T-helper 2 cell (primary cell): ENCODE data around the gene TMEM178B.
A peak's percentile ranks its signal among the peaks of the same experiment; 100 is the strongest.
"Not testable (repeated sequence)": the region's sequence is repeated elsewhere in the genome, so short reads cannot be mapped to it uniquely, and the experiment has no call there.

Source experiments
- DNase-seq, 5 experiments: peaks; one replicate each; pipeline versions ENCODE4 v3.0.0 to v3.0.0-alpha.2; 2012 to 2022

The TMEM178B gene

DNA sequence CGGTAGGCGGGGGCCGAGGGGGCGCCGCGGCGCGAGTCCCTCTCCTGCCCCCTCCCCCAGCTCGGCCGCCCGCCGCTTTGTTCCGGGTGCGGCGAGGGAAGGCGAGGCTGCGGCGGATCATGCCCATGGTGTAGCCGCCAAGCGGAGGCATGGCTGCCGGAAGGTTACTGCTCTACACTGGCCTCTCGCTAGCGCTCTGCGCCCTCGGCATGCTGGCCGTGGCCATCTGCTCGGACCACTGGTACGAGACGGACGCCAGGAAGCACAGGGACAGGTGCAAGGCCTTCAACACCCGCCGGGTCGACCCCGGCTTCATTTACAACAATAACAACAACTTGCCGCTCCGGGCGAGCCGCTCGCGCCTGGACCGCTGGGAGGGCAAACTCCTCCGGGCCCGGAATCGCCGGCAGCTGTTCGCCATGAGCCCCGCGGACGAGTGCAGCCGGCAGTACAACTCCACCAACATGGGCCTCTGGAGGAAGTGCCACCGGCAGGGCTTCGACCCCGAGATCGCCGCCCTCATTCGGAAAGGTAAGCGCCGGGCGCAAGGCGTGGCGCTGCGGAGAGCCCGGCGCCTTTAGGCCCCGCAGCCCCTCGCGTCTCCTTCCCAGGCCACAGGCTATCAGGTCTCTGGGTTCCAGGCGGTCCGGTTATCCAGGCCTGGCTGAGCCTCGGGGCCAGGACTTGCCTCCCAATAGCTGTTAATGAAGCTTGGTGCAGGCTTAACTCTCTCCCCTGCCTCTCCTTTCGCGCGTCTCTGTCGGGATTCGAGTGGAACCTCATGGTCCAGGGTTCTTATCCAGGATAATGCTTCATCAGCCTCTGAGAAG lies 513 bp downstream of the TMEM178B start:
- peak in 1 of 5 experiments; percentile 33 for DNase-seq

DNA sequence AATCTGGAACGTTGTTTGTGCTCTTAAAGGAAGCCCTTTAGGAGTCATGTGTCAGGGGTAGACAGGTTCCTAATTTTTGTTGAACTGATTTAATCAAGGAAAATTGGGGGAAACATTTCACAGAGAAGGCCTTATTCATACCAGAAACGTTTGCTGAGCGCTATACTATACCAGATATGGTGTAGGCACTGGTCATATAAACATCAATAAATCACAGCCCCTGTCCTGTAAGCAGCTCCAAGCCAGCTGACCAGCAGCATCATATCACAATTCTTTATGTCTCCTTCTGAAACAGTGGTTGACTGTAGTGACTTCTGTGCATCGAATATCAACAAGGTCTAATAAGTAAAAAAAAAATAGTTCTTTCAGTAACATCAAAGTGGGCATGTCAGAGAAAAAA lies 1.1 kb downstream of the TMEM178B start:
- DNase-seq = no peak

DNA sequence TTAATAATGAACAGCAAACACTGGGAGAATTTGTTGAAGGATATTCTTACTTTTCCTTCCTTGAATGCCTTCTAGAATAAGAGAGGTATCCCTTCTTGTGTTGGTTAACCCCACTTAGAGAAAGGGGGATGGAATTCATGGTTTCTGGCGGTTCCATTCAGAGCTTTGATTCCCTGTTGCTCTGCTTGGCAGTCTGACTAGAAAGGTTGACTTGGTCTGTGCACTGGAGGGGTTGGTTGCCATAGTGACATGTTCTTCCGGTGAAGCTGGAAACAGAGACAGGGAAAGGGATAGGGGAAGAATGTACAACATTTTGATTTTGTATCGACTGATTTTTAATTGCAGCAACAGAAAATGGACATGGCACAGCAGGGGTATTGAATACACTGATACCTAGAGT lies 2.5 kb downstream of the TMEM178B start:
- no peak for DNase-seq

DNA sequence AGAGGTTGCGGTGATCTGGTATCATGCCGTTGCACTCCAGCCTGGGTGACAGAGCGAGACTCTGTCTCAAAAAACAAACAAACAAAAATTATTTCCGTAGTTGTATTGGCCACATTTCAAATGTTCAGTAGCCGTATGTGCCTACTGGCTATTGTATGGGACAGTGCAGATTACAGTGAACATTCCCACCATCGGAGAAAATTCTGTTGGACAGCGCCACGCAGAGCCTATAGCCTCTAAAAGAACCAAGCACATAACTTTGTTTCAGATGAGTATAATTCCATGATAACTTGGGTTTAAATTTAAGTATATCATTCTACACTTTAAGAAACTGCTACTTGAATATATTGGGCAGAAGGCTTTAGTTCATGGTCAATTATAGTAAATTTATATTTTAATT lies 5.4 kb downstream of the TMEM178B start:
- DNase-seq = no peak

DNA sequence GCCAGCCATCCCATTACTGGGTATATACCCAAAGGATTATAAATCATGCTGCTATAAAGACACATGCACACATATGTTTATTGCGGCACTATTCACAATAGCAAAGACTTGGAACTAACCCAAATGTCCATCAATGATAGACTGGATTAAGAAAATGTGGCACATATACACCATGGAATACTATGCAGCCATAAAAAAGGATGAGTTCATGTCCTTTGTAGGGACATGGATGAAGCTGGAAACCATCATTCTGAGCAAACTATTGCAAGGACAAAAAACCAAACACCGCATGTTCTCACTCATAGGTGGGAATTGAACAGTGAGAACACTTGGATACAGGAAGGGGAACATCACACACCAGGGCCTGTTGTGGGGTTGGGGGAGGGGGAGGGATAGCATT lies 15.6 kb downstream of the TMEM178B start:
- DNase-seq = not testable (repeated sequence)

DNA sequence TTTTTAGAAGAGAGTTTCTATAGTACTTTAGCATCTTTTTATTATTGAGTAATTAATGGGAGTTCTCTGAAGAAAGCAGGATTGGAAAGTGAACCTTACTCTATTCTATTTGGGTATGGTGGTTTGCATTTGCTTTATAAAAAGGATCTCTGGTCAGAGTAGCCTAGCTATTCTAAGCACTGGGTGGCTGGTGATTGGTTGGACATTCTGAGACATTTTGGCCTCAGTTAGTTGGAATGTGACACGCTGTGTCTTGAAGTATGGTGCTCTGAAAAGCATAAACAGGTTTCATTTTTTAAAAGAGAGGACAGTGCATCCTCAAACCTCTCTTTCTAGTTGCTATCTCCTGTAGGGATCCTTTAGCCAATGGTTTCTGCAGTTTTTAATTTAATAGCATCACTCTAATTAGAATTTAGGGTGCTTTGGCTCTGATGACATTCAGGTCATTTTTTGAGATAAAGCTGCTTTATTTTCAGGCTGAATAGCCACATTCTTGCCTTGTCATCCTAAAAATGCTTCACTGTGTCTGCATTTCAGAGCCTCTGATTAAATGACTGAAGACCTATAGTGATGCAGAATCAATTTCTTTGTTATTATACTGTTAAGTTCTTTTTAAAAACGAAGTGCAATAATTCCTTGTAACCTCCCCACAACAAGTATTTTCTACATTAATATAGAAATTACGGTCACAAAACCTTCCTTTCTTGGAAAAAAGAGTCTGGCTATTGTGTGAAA lies 20.6 kb downstream of the TMEM178B start:
- DNase-seq = no peak

DNA sequence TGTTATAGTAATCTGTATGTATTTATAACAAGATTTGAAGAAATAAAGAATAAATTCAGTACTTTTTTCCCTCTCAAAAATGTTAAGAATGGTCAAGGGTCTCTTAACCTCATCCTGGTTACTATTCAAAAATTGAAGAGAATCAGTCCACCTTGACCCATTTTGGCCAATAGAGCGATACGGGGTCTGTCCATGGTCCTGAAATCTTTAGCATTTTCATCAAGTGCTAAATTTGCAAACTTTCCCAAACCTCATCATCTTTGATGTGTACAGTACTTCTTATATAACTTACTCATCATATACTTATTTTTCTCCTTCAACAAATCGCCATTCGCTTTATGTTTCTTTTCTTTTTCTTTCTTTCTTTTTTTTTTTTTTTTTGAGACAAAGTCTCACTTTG lies 23.6 kb downstream of the TMEM178B start:
- peak in 1 of 5 experiments; percentile 3 for DNase-seq

DNA sequence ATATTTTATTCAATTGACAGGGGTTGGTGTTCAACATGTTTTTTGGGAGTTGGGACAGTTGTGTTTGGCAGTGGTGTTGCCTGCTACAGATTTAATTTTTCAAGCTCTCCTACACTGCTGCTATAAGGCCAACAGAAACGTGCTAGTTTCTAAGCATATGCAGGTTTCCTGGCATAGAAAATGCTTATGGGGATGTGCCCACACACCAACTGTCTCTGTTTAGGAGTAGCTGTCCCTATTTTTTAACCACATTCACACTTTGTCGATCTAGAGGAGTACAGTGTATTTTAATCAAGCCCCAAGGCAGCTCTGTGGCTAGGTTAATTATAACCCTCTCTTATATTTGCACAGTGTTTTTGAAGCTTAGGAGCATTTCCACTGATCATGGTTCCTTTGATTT lies 28.6 kb downstream of the TMEM178B start:
- DNase-seq = no peak

DNA sequence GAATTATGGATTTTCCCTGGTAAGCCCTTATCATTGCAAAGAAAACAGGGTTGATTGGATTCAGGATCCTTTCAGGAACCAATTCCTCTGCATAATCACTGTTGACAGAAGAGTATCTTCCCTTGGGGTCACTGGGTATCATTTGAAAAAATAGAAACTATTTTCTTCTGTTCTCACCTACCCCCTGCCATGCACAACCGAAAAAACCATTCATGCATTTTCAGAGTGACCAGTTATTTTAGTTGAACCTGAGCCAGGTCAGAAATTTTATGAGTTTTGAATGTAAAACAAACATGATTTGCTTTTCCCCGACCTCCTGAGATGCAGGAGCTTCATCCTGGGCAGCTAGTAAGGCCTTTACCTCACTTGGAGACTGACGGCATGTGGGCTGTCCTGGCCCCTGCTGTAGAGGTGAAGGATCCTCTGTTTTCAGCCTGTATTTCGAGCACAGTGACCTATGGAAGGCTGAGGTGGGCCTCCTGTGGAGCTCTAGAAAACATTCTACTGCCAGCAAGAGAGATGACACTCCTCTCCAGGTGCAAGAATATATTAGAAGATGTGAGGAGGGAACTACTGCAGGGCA lies 30.1 kb downstream of the TMEM178B start:
- no peak for DNase-seq

DNA sequence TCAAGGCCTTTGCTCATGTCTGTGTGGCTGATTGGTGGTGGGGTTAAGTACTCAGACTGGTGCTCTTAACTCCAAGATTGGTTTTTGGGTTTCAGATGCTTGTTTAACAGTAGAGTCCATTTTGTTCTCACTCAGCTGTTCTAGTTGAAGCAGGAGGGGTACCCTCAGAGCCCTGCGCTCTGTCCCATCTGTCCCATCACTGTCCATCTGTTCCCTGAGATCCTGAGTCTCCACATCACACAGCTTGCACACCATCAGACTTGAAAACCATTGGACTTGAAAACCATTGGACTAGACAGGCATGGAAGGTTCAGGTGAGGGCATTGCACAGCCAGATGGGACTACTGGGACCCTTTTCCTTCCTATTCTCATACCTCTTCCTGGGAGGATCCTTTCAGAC lies 39.3 kb downstream of the TMEM178B start:
- DNase-seq = no peak

DNA sequence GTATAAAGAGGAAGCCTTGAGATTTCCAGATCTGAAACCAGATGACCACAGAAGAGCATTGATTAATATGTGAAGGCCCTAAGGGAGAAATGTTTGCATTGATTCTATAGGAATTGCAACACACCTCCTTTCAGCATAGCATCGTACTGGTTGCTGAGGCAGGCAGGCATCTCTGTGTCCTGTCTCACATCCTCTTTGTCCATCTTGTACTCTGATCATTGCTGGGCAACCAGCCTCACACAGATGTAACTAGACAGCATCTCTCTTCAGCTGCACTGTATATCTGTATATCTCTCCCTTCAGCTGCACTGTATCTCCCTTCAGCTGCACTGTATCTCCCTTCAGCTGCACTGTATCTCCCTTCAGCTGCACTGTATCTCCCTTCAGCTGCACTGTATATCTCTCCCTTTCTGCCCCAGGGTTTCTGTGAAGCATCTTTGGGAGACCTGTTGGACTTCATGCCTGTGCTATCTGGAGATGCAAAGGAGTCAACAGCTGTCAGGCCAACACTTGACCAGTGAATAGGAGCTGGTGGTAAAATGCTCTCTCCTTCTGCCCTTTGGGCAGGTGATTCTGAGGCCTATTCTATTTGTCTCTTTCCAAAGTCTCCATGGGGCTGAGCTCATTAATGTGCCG lies 40.3 kb downstream of the TMEM178B start:
- no peak for DNase-seq

DNA sequence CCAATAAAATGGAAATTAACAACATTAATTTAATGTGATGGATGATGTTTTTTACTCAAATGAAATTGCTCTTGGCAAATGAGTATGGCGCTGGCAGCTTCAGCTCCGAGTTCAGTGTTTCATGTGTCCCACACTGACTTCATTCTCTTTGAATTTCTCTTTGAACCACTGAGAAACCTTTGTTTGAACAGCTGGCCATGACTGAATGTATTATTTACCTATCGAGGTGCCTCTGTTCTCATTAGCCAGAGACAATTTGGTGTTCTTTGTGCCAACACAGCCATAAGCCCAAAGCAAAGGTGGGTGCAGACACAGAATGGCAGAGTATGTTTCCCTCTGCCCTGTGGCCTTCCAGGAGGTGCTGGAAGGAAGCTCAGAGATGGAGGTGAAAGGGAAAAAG lies 42.1 kb downstream of the TMEM178B start:
- DNase-seq = no peak

DNA sequence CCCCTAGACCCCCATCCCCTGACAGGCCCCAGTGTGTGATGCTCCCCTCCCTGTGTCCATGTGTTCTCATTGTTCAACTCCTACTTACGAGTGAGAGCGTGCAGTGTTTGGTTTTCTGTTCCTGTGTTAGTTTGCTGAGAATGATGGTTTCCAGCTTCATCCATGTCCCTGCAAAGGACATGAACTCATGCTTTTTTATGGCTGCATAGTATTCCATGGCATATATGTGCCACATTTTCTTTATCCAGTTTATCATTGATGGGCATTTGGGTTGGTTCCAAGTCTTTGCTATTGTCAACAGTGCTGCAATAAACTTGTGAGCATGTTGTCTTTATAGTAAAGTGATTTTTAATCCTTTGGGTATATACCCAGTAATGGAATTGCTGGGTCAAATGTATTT lies 42.8 kb downstream of the TMEM178B start:
- DNase-seq = not testable (repeated sequence)

DNA sequence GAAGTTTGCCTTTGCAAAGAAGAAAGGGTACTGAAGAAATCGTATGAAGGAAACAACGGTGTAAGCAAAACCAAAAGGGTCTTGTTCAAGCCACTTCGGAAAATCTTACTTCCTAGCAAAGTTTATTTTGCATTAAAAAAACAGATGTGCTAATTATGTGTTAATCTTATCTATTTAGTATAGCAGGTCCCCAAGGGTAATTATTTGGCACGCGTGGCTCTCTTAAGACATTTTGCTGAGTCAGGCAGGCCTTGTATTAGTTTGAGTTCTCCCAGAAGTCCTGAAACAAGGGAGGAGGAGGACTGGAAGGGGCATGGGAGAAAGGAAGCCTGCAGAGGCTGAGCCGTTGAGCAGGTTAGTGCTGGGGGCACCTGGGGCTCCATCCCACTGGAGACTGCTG lies 44.9 kb downstream of the TMEM178B start:
- DNase-seq = no peak

DNA sequence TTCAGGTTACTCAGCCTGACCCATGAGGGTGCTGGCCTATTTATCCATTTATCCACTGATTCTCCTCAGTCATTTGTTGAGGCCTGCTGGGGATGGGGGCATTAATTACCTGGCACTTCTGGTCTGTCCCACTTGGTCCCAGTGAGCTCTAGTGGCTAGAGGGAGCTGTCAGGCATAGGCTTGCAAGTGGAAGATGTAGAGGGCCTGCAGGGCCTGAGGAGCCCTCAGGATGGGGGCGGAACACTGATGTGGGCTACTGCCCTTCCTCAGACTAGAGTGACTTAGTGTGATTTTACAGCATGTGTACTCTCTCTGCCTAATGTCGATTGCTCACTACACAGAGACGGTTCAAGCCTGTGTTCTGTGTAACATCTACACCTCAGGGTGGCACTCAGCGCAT lies 45.3 kb downstream of the TMEM178B start:
- no peak for DNase-seq

DNA sequence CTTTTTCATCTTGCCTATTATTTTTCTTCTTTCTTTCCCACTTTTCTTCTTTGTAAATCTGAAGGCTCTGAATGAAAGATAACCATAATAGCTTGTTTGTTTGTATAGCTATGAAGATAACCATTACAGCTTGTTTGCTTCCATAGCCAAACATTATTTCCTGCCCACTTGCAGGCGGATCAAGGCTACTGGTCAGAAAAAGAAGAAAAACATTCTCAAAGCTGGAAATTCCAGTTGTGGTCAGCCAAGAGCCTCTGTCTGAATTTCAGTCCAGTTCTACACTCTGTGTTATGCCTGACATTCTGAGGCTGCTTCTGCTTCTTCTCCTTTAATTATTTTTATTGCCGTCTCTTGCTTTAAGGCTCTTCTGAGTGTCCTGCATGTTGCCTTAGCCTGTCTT lies 48.9 kb downstream of the TMEM178B start:
- DNase-seq = no peak

DNA sequence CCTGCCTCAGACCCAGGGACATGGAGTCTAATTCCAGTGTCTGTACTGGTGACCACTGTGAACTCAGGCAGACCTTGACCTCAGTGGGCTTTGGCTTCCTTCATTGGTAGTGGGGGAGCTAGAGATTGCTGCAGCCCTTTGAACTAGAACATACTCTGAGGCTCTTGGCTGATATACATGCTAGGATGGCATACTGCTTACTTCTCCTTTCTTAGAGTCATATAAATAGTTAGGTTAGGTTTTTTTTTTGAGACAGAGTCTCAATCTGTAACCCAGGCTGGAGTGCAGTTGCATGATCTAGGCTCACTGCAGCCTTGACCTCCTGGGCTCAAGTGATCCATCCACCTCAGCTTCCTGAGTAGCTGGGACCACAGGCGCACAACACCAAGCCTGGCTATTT lies 49.7 kb downstream of the TMEM178B start:
- DNase-seq = no peak

DNA sequence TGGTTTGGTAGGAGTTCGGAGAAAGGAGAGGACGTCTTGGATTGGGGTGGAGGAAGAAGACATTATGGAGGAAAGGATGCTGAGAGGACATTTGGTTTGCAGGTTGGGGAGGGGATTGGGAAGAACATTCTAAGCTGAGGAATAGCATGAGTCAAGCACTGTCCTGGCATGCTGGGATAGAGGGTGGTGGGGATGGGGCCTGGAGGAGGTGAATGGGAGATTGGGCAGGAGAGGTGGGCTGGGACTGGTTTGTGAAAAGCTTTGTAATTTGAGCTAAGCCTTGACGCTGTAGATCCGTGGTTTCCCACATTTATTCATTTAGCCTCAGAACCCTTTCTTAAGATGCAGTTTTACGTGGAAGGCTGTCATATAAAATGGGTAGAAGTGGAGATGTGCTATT lies 52.2 kb downstream of the TMEM178B start:
- no peak for DNase-seq

DNA sequence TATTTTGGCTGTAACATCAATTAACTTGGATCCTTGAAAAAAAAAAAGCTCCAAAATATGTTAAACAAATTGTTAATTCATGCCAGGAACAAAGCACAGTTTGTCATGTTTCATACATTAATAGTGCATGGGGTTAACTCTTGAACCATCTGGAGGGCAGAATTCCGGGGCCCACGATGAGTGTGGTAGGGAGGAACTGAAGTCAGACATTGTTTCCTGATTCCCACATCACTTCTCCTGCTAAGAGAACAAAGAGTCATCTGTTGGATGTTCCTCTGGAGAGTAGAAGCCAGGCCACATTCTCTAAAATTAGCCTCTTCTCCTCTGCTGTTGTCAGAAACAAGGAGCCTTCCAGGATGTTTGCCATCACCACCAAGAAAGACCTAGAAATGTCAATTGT lies 54.6 kb downstream of the TMEM178B start:
- no peak for DNase-seq

DNA sequence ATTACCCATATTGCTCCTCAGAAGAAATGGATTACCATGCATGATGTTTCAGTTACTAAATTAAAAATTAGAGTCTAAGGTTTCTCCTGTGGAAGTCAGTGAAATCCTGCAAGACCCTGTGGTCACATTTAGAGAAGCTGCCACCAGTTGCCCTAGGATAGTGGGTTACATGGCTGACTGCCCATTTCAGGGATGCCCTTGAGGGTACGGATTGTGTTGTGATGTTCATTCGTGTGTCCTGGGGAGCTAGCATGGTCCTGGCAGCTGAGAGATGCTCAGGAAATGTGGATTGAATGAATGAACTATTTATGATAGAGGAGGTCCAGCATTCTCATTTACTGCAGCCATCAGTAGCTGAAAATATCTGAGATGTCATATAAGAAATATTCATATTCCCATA lies 55.1 kb downstream of the TMEM178B start:
- no peak for DNase-seq

DNA sequence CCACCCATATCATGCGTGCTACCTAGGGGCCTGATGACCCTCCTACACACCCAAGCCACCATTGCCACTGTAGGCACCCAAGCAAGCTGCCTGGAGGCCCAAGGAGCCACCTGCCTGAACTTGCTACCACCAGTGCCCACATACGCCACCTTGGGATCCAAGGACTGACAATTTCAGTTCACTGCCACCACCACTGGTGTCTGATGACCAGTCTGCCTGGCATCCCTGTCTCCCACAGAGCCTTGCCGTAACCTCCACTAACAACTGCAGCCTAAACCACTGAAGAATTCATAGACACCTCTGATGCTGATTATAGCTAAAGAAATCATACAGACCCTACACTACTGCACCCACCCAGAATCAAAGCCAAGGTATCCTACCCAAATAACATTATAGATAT lies 58.8 kb downstream of the TMEM178B start:
- no peak for DNase-seq

DNA sequence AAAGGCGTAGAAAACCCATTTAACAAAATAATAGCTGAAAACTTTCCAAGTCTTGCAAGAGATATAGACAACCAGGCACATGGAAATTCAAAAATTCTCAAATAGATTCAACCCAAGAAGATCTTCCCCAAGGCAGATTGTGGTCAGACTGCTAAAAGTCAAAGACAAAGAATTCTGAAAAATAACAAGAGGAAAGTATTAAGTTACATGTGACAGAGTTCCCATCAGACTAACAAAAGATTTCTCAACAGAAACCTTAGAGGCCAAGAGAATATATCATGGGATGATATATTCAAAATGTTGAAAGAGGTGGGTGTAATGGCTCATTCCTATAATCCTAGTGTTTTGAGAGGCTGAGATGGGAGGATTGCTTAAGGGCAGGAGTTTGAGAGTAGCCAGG lies 59.8 kb downstream of the TMEM178B start:
- no peak for DNase-seq

DNA sequence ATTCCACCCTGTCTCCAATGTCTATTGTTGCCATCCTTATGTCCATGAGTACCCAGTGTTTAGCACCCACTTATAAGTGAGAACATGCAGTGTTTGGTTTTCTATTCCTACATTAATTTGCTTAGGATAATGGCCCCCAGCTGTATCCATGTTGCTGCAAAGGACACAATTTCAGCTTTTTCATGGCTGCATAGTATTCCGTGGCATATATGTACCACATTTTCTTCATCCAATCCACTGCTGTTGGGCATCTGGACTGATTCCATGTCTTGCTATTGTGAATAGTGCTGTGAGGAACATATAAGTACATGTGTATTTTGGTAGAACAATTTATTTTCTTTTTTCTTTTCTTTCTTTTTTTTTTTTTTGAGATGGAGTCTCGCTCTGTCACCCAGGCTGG lies 68.2 kb downstream of the TMEM178B start:
- DNase-seq = no peak
